BLaER1 (cell line): ENCODE measurements around the gene GAN.
A peak's percentile ranks its signal among the peaks of the same experiment; 100 is the strongest.

Source experiments
- H3K27ac ChIP-seq: shearing (Covaris generic); formaldehyde crosslinking; 2 replicates; pipeline ENCODE4 v1.8.1; 2022
- H3K27me3 ChIP-seq: shearing (Covaris generic); formaldehyde crosslinking; 2 replicates; pipeline ENCODE4 v1.8.1; 2022
- H3K36me3 ChIP-seq: shearing (Covaris generic); formaldehyde crosslinking; 2 replicates; pipeline ENCODE4 v1.8.1; 2022
- H3K4me1 ChIP-seq: shearing (Covaris generic); formaldehyde crosslinking; 2 replicates; pipeline ENCODE4 v1.8.1; 2022
- H3K4me2 ChIP-seq: shearing (Covaris generic); formaldehyde crosslinking; 2 replicates; pipeline ENCODE4 v1.8.1; 2022
- H3K4me3 ChIP-seq: shearing (Covaris generic); formaldehyde crosslinking; 2 replicates; pipeline ENCODE4 v1.8.1; 2022
- H3K9ac ChIP-seq: shearing (Covaris generic); formaldehyde crosslinking; 2 replicates; pipeline ENCODE4 v1.8.1; 2022
- H3K9me3 ChIP-seq: shearing (Covaris generic); formaldehyde crosslinking; 2 replicates; pipeline ENCODE4 v1.8.1; 2022
- H4K20me1 ChIP-seq: shearing (Covaris generic); formaldehyde crosslinking; 2 replicates; pipeline ENCODE4 v1.8.1; 2022
- Cebpa-rat ChIP-seq: shearing (Covaris generic); IDR thresholded peaks from 2 replicates; pipeline ENCODE4 v1.8.1; 2022

GAN gene

DNA sequence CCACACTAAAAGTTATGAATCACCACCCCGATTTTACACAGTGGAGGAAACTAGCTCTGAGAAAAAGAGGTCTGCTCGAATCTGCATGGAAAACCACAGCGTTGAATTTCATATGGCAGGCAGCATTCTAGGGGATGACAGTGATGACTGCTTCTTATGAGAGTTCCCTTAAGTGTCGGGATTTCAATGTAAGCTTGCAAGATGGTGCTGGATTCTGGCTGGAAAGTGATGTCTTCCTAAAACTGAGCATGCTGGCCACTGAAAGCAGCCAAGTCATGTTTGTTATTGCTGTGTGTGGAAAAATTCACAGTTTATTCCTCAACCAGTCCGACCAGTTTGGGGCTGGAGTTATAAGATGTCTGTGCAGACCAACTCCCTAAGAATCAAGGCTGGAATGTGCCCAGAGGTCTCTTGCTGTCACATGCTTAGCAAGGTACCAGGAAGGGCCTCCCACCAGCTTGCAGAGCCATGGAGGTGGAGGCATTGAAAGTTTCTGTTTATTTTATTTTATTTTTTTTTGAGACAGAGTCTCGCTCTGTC, 37.2 kb upstream of the GAN start:
- no peak for TF ChIP-seq Cebpa-rat
- no peak overlapping the region for H3K27ac ChIP-seq
- H3K36me3 ChIP-seq, result no peaks in the 10 kb centered on the region
- no peak overlapping the region for H3K9ac ChIP-seq
- no peak overlapping the region for H3K4me3 ChIP-seq
- no peak overlapping the region for H3K4me2 ChIP-seq
- H3K4me1 ChIP-seq, result no peaks in the 10 kb centered on the region
- H3K9me3 ChIP-seq, result no peaks in the 10 kb centered on the region
- no peaks in the 10 kb centered on the region for H3K27me3 ChIP-seq
- no peaks in the 10 kb centered on the region for H4K20me1 ChIP-seq

DNA sequence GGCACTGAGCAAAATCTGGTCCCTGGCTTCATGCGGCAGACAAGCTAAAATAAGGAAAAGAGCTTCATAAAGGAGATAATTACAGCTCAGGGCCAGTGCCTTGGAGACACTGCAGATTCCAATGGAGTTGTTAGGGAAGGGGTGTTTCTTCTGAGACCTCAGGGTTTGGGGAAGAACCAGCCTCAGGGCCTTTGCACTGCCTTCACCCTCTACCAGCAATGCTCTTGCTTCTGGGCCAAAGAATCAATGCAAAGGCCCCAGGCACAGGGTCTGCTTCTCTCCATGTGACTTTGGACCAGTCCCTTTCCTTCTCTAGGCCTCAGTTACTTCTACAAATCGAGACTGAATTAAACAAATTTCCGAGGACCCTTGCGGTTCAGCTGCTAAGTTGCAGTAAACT, 36.2 kb upstream of the GAN start:
- Histone ChIP-seq H3K9ac (no peak overlapping the region), H4K20me1 (no peaks in the 10 kb centered on the region), H3K36me3 (no peaks in the 10 kb centered on the region), H3K9me3 (no peaks in the 10 kb centered on the region), H3K4me1 (no peaks in the 10 kb centered on the region), H3K4me3 (no peak overlapping the region), H3K27me3 (no peaks in the 10 kb centered on the region), H3K27ac (no peak overlapping the region), H3K4me2 (no peak overlapping the region)
- TF ChIP-seq Cebpa-rat, result no peak

DNA sequence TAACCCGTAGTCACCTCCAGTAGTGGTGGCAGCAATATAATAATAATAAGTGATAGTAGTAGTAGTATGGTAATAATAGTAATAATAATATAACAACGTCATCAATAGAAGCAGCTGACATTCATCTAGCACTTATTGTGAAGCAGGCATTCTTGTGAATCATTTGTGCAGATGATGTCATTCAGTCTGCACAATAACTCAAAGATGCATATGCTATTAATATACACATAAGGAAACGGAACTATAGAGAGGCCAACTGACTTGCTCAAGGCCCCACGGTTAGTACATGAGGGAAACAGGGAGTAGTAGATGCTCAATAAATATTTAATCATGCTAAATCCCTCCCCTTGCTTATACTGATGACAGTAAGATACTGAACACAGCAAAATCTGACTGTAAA, 35.4 kb upstream of the GAN start:
- H3K36me3 ChIP-seq, result no peaks in the 10 kb centered on the region
- no peak overlapping the region for H3K27ac ChIP-seq
- TF ChIP-seq Cebpa-rat, result no peak
- H3K4me2 ChIP-seq, result no peak overlapping the region
- H4K20me1 ChIP-seq, result no peaks in the 10 kb centered on the region
- no peaks in the 10 kb centered on the region for H3K4me1 ChIP-seq
- H3K9ac ChIP-seq, result no peak overlapping the region
- no peaks in the 10 kb centered on the region for H3K27me3 ChIP-seq
- H3K4me3 ChIP-seq, result no peak overlapping the region
- H3K9me3 ChIP-seq, result no peaks in the 10 kb centered on the region

GRCh38 chr16:81280393-81280792, 34.4 kb upstream of the GAN start:
- H3K36me3 ChIP-seq, result no peaks in the 10 kb centered on the region

GRCh38 chr16:81283044-81283443, 31.7 kb upstream of the GAN start:
- Histone ChIP-seq H3K27me3 (no peaks in the 10 kb centered on the region), H3K4me2 (no peak overlapping the region), H3K9me3 (no peaks in the 10 kb centered on the region), H4K20me1 (no peaks in the 10 kb centered on the region), H3K9ac (no peak overlapping the region), H3K4me3 (no peak overlapping the region), H3K36me3 (no peaks in the 10 kb centered on the region), H3K4me1 (no peaks in the 10 kb centered on the region), H3K27ac (no peak overlapping the region)
- no peak for TF ChIP-seq Cebpa-rat

More at GRCh38 chr16:81280393-81280792, 34.4 kb upstream of the GAN start:
- Histone ChIP-seq H3K4me1 (no peaks in the 10 kb centered on the region), H3K4me3 (no peak overlapping the region), H3K4me2 (no peak overlapping the region), H4K20me1 (no peaks in the 10 kb centered on the region), H3K9ac (no peak overlapping the region), H3K27me3 (no peaks in the 10 kb centered on the region), H3K27ac (no peak overlapping the region), H3K9me3 (no peaks in the 10 kb centered on the region)
- no peak for TF ChIP-seq Cebpa-rat

- Histone ChIP-seq H3K27me3 (no peaks in the 10 kb centered on the region), H3K9ac (no peak overlapping the region), H3K36me3 (no peaks in the 10 kb centered on the region), H3K9me3 (no peaks in the 10 kb centered on the region), H3K4me1 (no peaks in the 10 kb centered on the region), H3K4me2 (no peak overlapping the region), H3K27ac (no peak overlapping the region), H3K4me3 (no peak overlapping the region), H4K20me1 (no peaks in the 10 kb centered on the region)
- no peak for TF ChIP-seq Cebpa-rat
These were observed 29.7 kb upstream of the GAN start for GRCh38 chr16:81284995-81285600.

- no peak for TF ChIP-seq Cebpa-rat
- H3K4me1 ChIP-seq, result no peaks in the 10 kb centered on the region
- no peaks in the 10 kb centered on the region for H3K9me3 ChIP-seq
- H3K4me3 ChIP-seq, result no peak overlapping the region
- no peak overlapping the region for H3K9ac ChIP-seq
- no peaks in the 10 kb centered on the region for H3K27me3 ChIP-seq
- no peaks in the 10 kb centered on the region for H3K36me3 ChIP-seq
- no peak overlapping the region for H3K27ac ChIP-seq
- H3K4me2 ChIP-seq, result no peak overlapping the region
- no peaks in the 10 kb centered on the region for H4K20me1 ChIP-seq
These were observed 28.6 kb upstream of the GAN start for GRCh38 chr16:81286190-81286589.

- no peak overlapping the region for H3K9ac ChIP-seq
- no peaks in the 10 kb centered on the region for H4K20me1 ChIP-seq
- no peaks in the 10 kb centered on the region for H3K9me3 ChIP-seq
- H3K4me3 ChIP-seq, result no peak overlapping the region
- no peaks in the 10 kb centered on the region for H3K27me3 ChIP-seq
- H3K36me3 ChIP-seq, result no peaks in the 10 kb centered on the region
- TF ChIP-seq Cebpa-rat, result no peak
- no peak overlapping the region for H3K27ac ChIP-seq
- H3K4me1 ChIP-seq, result peaks cover 10% of the 10 kb centered on the region
- no peak overlapping the region for H3K4me2 ChIP-seq
These were observed 23.6 kb upstream of the GAN start for GRCh38 chr16:81291117-81291516.

GRCh38 chr16:81292936-81293335, 21.8 kb upstream of the GAN start:
- H3K4me3 ChIP-seq, result no peak overlapping the region
- no peaks in the 10 kb centered on the region for H4K20me1 ChIP-seq
- H3K9ac ChIP-seq, result no peak overlapping the region
- no peaks in the 10 kb centered on the region for H3K27me3 ChIP-seq
- no peak overlapping the region for H3K4me2 ChIP-seq
- H3K27ac ChIP-seq, result no peak overlapping the region
- H3K9me3 ChIP-seq, result no peaks in the 10 kb centered on the region
- no peaks in the 10 kb centered on the region for H3K36me3 ChIP-seq
- peaks cover 10% of the 10 kb centered on the region for H3K4me1 ChIP-seq
- no peak for TF ChIP-seq Cebpa-rat

- Histone ChIP-seq H3K4me2 (peak overlapping the region; percentile 17; the same call in 1 of the 2 replicates), H3K9ac (no peak overlapping the region), H3K9me3 (no peaks in the 10 kb centered on the region)
These were observed 20.6 kb upstream of the GAN start for GRCh38 chr16:81293909-81294802.

More at GRCh38 chr16:81293909-81294802, 20.6 kb upstream of the GAN start:
- Histone ChIP-seq H3K27ac (no peak overlapping the region), H3K4me3 (no peak overlapping the region), H3K4me1 (peaks cover 10% of the 10 kb centered on the region), H3K27me3 (no peaks in the 10 kb centered on the region), H4K20me1 (no peaks in the 10 kb centered on the region), H3K36me3 (no peaks in the 10 kb centered on the region)
- no peak for TF ChIP-seq Cebpa-rat
